Measurements from ENCODE around the gene MOB1B. TPM values are rescaled to one million over a fixed set of nuclear protein-coding genes. Genes with fewer than 3 reads are reported as not detected.
"Not testable (repeated sequence)": the region's sequence is repeated elsewhere in the genome, so short reads cannot be mapped to it uniquely, and the experiment has no call there.

The MOB1B gene
- total RNA-seq, 1 donor from 2014 or later, result 8.4 TPM

- Histone ChIP-seq H3K36me3 (ENCODE audit: control insufficient read depth, insufficient read depth, low read length) (no peaks in the 10 kb centered on the region), H3K27me3 (ENCODE audit: control insufficient read depth, insufficient read depth, low read length) (no peaks in the 10 kb centered on the region), H3K4me3 (ENCODE audit: low read depth, low read length) (no peak overlapping the region)
- TF ChIP-seq CTCF (IDR thresholded peaks at IDR 0.05; ENCODE audit: insufficient read depth, low read length, severe bottlenecking), result no peak
- FAIRE-seq, result no peak
- DNase-seq (ENCODE audit: low read depth), result no peak
These were observed 93.8 kb downstream of the MOB1B start for GRCh38 chr4:70996018-70996360.

- FAIRE-seq, result no peak
These were observed 94.9 kb downstream of the MOB1B start for GRCh38 chr4:70997036-70997435.

GRCh38 chr4:70997546-70997945, 95.4 kb downstream of the MOB1B start:
- Histone ChIP-seq H3K36me3 (ENCODE audit: control insufficient read depth, insufficient read depth, low read length) (no peaks in the 10 kb centered on the region), H3K4me3 (ENCODE audit: low read depth, low read length) (no peak overlapping the region), H3K27me3 (ENCODE audit: control insufficient read depth, insufficient read depth, low read length) (no peaks in the 10 kb centered on the region)
- TF ChIP-seq CTCF (IDR thresholded peaks at IDR 0.05; ENCODE audit: insufficient read depth, low read length, severe bottlenecking), result no peak
- DNase-seq (ENCODE audit: low read depth), result no peak
- no peak for FAIRE-seq

More at GRCh38 chr4:70997036-70997435, 94.9 kb downstream of the MOB1B start:
- Histone ChIP-seq H3K36me3 (ENCODE audit: control insufficient read depth, insufficient read depth, low read length) (no peaks in the 10 kb centered on the region), H3K27me3 (ENCODE audit: control insufficient read depth, insufficient read depth, low read length) (no peaks in the 10 kb centered on the region), H3K4me3 (ENCODE audit: low read depth, low read length) (no peak overlapping the region)
- DNase-seq (ENCODE audit: low read depth), result no peak
- no peak for TF ChIP-seq CTCF (IDR thresholded peaks at IDR 0.05; ENCODE audit: insufficient read depth, low read length, severe bottlenecking)

- FAIRE-seq; H3K4me3 ChIP-seq (ENCODE audit: low read depth, low read length); H3K36me3 ChIP-seq (ENCODE audit: control insufficient read depth, insufficient read depth, low read length); DNase-seq (ENCODE audit: low read depth); H3K27me3 ChIP-seq (ENCODE audit: control insufficient read depth, insufficient read depth, low read length): not testable (repeated sequence)
These were observed 97.5 kb downstream of the MOB1B start for GRCh38 chr4:70999639-71000038.

- H3K4me3 ChIP-seq (ENCODE audit: low read depth, low read length); FAIRE-seq; H3K27me3 ChIP-seq (ENCODE audit: control insufficient read depth, insufficient read depth, low read length); H3K36me3 ChIP-seq (ENCODE audit: control insufficient read depth, insufficient read depth, low read length); DNase-seq (ENCODE audit: low read depth): not testable (repeated sequence)
These were observed 99.2 kb downstream of the MOB1B start for GRCh38 chr4:71001363-71001762.

- Histone ChIP-seq H3K27me3 (ENCODE audit: control insufficient read depth, insufficient read depth, low read length) (no peaks in the 10 kb centered on the region), H3K36me3 (ENCODE audit: control insufficient read depth, insufficient read depth, low read length) (no peaks in the 10 kb centered on the region), H3K4me3 (ENCODE audit: low read depth, low read length) (no peak overlapping the region)
- TF ChIP-seq CTCF (IDR thresholded peaks at IDR 0.05; ENCODE audit: insufficient read depth, low read length, severe bottlenecking), result no peak
- DNase-seq (ENCODE audit: low read depth) (no peak), FAIRE-seq (no peak)
These were observed 102.2 kb downstream of the MOB1B start for GRCh38 chr4:71004281-71004851.

GRCh38 chr4:71005025-71005424, 102.9 kb downstream of the MOB1B start:
- not testable (repeated sequence) for H3K4me3 ChIP-seq (ENCODE audit: low read depth, low read length); FAIRE-seq; H3K36me3 ChIP-seq (ENCODE audit: control insufficient read depth, insufficient read depth, low read length); H3K27me3 ChIP-seq (ENCODE audit: control insufficient read depth, insufficient read depth, low read length); DNase-seq (ENCODE audit: low read depth)

Measured in bronchial epithelial cell (primary cell).